Loucy (cell line): Measurements from ENCODE around the gene PNPLA6.

ENCODE experiments used
- EZH2phosphoT487 ChIP-seq: fragments of 200-600 bp; IDR thresholded peaks from 2 replicates; pipeline ENCODE4 v1.6.1; 2018; ENCODE audit warnings: antibody characterized with exemption, mild to moderate bottlenecking, moderate library complexity, borderline replicate concordance
- TF ChIP-seq, protein P1 (sequence below): fragments of 200-600 bp; sonication (generic); conservative IDR thresholded peaks from 2 replicates; pipeline ENCODE4 v1.5.1; 2014; ENCODE audit warnings: mild to moderate bottlenecking, antibody characterized with exemption, low read length

DNA sequence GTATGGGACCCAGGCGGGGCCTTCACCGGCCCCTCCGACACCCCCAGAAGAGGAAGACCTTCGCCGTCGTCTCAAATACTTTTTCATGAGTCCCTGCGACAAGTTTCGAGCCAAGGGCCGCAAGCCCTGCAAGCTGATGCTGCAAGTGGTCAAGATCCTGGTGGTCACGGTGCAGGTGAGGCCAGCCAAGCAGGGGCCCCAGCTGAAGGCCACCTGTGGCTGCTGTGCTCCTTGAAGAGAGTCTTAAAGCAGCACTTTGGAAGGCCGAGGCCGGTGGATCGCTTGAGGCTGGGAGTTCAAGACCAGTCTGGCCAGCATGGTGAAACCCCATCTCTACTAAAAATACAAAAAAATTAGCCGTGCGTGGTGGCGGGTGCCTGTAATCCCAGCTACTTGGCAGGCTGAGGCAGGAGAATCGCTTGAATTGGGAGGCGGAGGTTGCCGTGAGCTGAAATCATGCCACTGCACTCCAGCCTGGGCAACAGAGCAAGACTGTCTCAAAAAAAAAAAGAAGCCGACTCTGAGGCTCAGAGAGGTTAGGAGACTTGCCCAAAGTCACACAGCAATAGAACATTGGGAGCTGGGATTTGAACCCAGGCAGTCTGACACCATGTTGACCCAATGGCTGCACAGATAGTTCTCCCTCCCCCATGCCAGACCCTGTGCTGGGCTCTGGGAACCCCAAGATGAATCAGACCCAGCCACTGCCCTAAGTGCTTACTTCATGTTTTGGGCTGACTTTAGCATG, 10.4 kb upstream of the PNPLA6 start:
- TF ChIP-seq, protein P1, sequence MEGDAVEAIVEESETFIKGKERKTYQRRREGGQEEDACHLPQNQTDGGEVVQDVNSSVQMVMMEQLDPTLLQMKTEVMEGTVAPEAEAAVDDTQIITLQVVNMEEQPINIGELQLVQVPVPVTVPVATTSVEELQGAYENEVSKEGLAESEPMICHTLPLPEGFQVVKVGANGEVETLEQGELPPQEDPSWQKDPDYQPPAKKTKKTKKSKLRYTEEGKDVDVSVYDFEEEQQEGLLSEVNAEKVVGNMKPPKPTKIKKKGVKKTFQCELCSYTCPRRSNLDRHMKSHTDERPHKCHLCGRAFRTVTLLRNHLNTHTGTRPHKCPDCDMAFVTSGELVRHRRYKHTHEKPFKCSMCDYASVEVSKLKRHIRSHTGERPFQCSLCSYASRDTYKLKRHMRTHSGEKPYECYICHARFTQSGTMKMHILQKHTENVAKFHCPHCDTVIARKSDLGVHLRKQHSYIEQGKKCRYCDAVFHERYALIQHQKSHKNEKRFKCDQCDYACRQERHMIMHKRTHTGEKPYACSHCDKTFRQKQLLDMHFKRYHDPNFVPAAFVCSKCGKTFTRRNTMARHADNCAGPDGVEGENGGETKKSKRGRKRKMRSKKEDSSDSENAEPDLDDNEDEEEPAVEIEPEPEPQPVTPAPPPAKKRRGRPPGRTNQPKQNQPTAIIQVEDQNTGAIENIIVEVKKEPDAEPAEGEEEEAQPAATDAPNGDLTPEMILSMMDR = no peak
- TF ChIP-seq EZH2phosphoT487 = no peak
